Mucosa of descending colon (tissue), 3 donors: ENCODE results near the gene ERVW-1. TPM values are rescaled to one million over a fixed set of nuclear protein-coding genes. Genes with fewer than 3 reads are reported as not detected.

ENCODE experiments used
- ATAC-seq: fragments of 200-7000 bp; cut with Tn5 transposase; one replicate; pipeline ENCODE4 v1.9.1; 2020; ENCODE audit warnings: mild to moderate bottlenecking, moderate library complexity
- DNase-seq, 3 donors: peaks; one replicate each; pipeline ENCODE4 v3.0.0-alpha.2; 2020
- H3K36me3 ChIP-seq: fragments of 200-600 bp; one replicate; pipeline ENCODE4 v1.8.0; 2021; ENCODE audit warnings: low read depth, mild to moderate bottlenecking
- H3K4me1 ChIP-seq: fragments of 200-600 bp; one replicate; pipeline ENCODE4 v1.8.0; 2021; ENCODE audit warnings: low read depth, mild to moderate bottlenecking
- H3K4me3 ChIP-seq: fragments of 200-600 bp; one replicate; pipeline ENCODE4 v1.8.0; 2021; ENCODE audit warnings: mild to moderate bottlenecking
- H3K9me3 ChIP-seq: fragments of 200-600 bp; one replicate; pipeline ENCODE4 v1.8.0; 2021; ENCODE audit warnings: mild to moderate bottlenecking
- intact Hi-C, 2 donors: fragments of 100-400 bp; cut with DNase I in 1 of 2; cut with micrococcal nuclease in 1 of 2; formaldehyde crosslinking; loops; one replicate each; pipeline versions ENCODE4 v1.11.0 to v1.11.1; 2022; cut with DNase I, micrococcal nuclease
- total RNA-seq, 3 donors: library from RNA; stranded (reverse); fragmentation: NEBNext Ultra II Directional in 2 of 3; extraction: Animal tissue kit (Norgen Biotek cat#: 25700) in 2 of 3; gene quantifications; one replicate each; pipeline versions ENCODE4 v1.2.1 to v1.2.4, GENCODE V29; 2021 to 2023
- TF ChIP-seq, protein P1 (sequence below): fragments of 200-600 bp; IDR thresholded peaks from one replicate; pipeline ENCODE4 v1.8.0; 2022; ENCODE audit warnings: antibody characterized with exemption, mild to moderate bottlenecking
- donor health status: DM: no; HTN: no; CAD: no; lungs with moderate emphysema.
- donor health status: DM: no; HTN: no; CAD: no.
- donor health status: DM: no; HTN: yes; CAD: no.

ERVW-1 gene
- total RNA-seq, 3 donors from 2014 or later, result not detected

DNA sequence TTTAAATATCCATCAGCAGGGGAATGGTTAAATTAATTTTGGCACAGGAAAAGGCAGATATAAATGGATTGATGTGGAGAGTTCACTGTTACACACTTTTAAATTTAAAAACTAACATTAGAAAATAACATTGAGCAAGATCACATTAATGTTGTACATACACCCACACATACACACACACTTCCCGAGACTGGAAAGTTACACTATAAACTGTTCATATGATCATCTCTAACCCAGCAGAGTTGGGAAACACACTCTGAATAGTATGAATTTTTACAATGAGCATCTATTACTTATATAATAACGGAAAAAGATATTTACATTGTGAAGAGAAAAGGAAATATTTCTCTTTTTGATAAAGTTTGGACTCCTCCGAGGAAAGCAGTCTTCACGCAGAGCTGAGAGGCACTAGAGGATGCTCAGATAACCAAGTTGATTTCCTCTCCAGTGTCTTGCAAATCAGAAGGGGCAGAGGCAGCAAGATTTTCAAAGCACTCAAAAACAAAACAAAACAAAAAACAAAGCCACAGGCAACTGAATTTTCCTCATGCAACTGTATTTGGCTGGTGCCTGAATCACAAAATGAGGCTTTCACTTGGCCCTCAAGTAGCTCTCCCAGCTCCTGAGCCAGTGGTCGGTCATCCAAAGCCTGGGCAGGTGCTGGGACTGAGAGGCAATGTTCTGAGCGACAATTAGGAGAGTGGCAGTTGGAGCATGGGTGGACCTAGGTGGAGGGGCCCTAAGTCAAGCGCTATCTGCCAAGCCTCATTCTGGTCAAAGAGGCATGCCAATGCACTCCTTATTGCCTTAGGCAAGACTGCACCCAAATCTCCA, 40.9 kb downstream of the ERVW-1 start:
- H3K36me3 ChIP-seq, result no peaks in the 10 kb centered on the region
- H3K4me1 ChIP-seq, result no peaks in the 10 kb centered on the region
- TF ChIP-seq, protein P1, sequence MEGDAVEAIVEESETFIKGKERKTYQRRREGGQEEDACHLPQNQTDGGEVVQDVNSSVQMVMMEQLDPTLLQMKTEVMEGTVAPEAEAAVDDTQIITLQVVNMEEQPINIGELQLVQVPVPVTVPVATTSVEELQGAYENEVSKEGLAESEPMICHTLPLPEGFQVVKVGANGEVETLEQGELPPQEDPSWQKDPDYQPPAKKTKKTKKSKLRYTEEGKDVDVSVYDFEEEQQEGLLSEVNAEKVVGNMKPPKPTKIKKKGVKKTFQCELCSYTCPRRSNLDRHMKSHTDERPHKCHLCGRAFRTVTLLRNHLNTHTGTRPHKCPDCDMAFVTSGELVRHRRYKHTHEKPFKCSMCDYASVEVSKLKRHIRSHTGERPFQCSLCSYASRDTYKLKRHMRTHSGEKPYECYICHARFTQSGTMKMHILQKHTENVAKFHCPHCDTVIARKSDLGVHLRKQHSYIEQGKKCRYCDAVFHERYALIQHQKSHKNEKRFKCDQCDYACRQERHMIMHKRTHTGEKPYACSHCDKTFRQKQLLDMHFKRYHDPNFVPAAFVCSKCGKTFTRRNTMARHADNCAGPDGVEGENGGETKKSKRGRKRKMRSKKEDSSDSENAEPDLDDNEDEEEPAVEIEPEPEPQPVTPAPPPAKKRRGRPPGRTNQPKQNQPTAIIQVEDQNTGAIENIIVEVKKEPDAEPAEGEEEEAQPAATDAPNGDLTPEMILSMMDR, result no peak
- H3K4me3 ChIP-seq, result no peak overlapping the region
- DNase-seq, result no peak
- ATAC-seq, result no peak
- H3K9me3 ChIP-seq, result no peaks in the 10 kb centered on the region
- intact Hi-C loops, result no loop called here

DNA sequence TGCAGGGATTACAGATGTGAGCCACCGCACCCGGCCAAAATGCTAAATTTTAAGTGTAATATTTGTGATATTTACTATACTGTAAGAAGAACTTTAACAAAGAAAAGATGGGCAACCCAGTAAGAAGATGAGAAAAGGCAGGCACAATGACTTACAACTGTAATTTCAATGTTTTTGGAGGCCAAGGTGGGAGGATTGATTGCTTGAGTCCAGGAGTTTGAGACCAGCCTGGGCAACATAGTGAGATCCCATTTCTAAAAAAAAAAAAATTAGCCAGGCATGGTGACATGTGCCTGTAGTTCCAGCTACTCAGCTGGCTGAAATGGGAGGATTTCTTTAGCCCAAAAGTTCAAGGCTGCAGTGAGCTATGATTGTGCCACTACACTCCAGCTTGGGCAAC, 42.2 kb downstream of the ERVW-1 start:
- TF ChIP-seq, protein P1, result no peak
- ATAC-seq (no peak), DNase-seq (no peak)
- H3K9me3 ChIP-seq, result no peaks in the 10 kb centered on the region
- no peak overlapping the region for H3K4me3 ChIP-seq
- intact Hi-C loops, result no loop called here
- H3K4me1 ChIP-seq, result no peaks in the 10 kb centered on the region
- no peaks in the 10 kb centered on the region for H3K36me3 ChIP-seq

DNA sequence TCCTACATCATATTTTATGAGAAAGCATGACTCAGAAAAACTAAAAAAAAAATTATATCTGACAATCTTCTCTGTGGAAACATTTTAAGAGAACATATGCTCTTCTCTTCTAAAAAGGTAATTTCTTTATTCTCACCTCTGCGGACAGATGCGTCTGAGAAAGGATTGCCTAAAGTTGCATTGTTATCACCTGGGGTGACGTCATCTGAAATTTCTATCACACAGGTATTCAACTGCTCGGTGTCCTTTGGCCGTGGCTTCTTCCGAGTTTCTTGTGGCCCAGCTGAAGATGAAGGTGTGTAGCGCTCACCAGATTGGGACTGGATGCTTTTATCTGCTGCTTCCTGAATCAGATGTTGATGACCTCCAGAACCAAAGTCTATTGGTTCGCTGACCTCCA, 44.7 kb downstream of the ERVW-1 start:
- DNase-seq (no peak), ATAC-seq (no peak)
- Histone ChIP-seq H3K4me3 (no peak overlapping the region), H3K9me3 (no peaks in the 10 kb centered on the region), H3K4me1 (no peaks in the 10 kb centered on the region), H3K36me3 (no peaks in the 10 kb centered on the region)
- intact Hi-C loops, result no loop called here
- TF ChIP-seq, protein P1, result no peak

DNA sequence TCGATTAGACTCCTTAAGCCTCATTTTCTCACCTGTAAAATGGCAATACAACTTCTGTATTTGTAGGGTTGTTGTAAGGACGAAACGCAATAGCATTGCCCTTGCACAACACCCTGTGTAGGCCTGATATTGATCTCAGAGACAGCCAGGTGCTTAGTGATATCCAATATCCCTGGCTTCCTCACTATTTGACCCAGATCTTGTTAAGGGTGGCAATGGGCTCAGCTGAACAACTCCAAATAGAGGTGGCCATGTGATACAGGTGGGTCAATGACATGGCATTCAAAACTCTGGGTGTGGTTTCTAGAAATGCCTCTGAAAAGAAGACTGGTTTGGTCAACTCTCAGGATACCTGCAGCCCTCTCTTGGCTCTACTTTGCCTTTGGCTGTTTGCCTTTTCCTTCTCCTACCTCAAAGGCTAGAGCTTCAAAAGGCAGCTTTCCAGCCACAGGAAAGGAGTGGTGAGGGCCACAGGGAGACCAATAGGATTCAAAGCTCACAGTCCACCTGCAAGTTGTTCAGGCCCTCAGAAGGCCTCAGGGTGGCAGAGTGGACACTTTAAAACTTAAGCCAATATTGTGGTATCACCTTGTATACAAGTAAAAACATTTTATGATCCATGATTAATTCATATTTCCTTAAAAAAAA, 45.3 kb downstream of the ERVW-1 start:
- Histone ChIP-seq H3K4me1 (no peaks in the 10 kb centered on the region), H3K9me3 (no peaks in the 10 kb centered on the region), H3K4me3 (no peak overlapping the region), H3K36me3 (no peaks in the 10 kb centered on the region)
- DNase-seq (no peak), ATAC-seq (no peak)
- TF ChIP-seq, protein P1, result no peak
- intact Hi-C loops, result no loop called here

DNA sequence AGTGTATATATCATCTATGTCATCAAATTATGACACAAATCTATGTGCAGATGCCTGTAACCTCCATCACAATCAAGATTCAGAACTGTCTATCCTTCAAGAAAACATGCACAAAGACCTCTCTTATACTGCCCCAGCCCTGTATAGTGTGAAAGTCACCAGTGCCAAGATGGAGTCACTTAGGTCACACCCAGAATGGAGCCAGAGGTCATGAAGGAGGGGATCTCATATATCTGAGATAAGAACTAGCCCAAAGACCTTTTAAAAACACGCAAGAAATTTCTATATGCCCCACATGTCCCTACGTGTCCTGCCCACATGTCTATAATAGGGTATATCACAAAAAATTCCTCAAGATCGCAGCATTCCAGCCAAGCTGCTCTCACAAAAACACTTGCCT, 50.6 kb downstream of the ERVW-1 start:
- Histone ChIP-seq H3K4me3 (no peak overlapping the region), H3K4me1 (peaks cover 3% of the 10 kb centered on the region), H3K36me3 (no peaks in the 10 kb centered on the region), H3K9me3 (no peaks in the 10 kb centered on the region)
- DNase-seq, result no peak
- TF ChIP-seq, protein P1, result no peak
- ATAC-seq, result no peak
- intact Hi-C loops, result no loop called here
